GM19452 (cell line): ENCODE results near the gene KIZ.

Source experiments
- ATAC-seq: cut with Tn5 transposase; IDR thresholded peaks from one replicate; pipeline ENCODE4 v1.9.1; 2021; ENCODE audit not compliant: unreplicated experiment

KIZ gene

GRCh38 chr20:21174516-21175239, 48.8 kb downstream of the KIZ start:
- no peak for ATAC-seq

GRCh38 chr20:21175433-21175832, 49.6 kb downstream of the KIZ start:
- no peak for ATAC-seq

- ATAC-seq: no peak
Observed at GRCh38 chr20:21177767-21178166, 51.9 kb downstream of the KIZ start.

GRCh38 chr20:21179757-21180156, 53.9 kb downstream of the KIZ start:
- ATAC-seq: no peak

GRCh38 chr20:21180248-21180647, 54.4 kb downstream of the KIZ start:
- no peak for ATAC-seq

- ATAC-seq: no peak
Observed at GRCh38 chr20:21181028-21181427, 55.1 kb downstream of the KIZ start.

GRCh38 chr20:21182832-21183563, 57.1 kb downstream of the KIZ start:
- ATAC-seq: no peak

- no peak for ATAC-seq
Observed at GRCh38 chr20:21183722-21184121, 57.8 kb downstream of the KIZ start.

GRCh38 chr20:21184819-21185218, 58.9 kb downstream of the KIZ start:
- ATAC-seq: no peak

- ATAC-seq: no peak
Observed at GRCh38 chr20:21185849-21186248, 60.0 kb downstream of the KIZ start.

- ATAC-seq: no peak
Observed at GRCh38 chr20:21189761-21190523, 64.1 kb downstream of the KIZ start.

- ATAC-seq: no peak
Observed at GRCh38 chr20:21190869-21191268, 65.0 kb downstream of the KIZ start.

GRCh38 chr20:21191839-21192238, 66.0 kb downstream of the KIZ start:
- no peak for ATAC-seq

GRCh38 chr20:21202259-21202658, 76.4 kb downstream of the KIZ start:
- ATAC-seq: no peak

- no peak for ATAC-seq
Observed at GRCh38 chr20:21203088-21203656, 77.3 kb downstream of the KIZ start.

GRCh38 chr20:21206584-21206983, 80.7 kb downstream of the KIZ start:
- ATAC-seq: no peak

GRCh38 chr20:21208999-21209398, 83.1 kb downstream of the KIZ start:
- no peak for ATAC-seq

GRCh38 chr20:21209668-21210067, 83.8 kb downstream of the KIZ start:
- no peak for ATAC-seq

- ATAC-seq: no peak
Observed at GRCh38 chr20:21213691-21214090, 87.8 kb downstream of the KIZ start.

GRCh38 chr20:21214431-21214830, 88.5 kb downstream of the KIZ start:
- ATAC-seq: no peak

- ATAC-seq: no peak
Observed at GRCh38 chr20:21219686-21220085, 93.8 kb downstream of the KIZ start.

- ATAC-seq: no peak
Observed at GRCh38 chr20:21224217-21224616, 98.3 kb downstream of the KIZ start.
